ENCODE results near the gene STEAP1B.

- TF ChIP-seq CTCF (IDR thresholded peaks at IDR 0.05; ENCODE audit: insufficient read depth, low read length, poor library complexity, severe bottlenecking) = no peak
- no peak for TF ChIP-seq EZH2phosphoT487 (conservative IDR thresholded peaks at IDR 0.05; ENCODE audit: low read length)
Measured at GRCh38 chr7:22476824-22477223, 23.2 kb downstream of the STEAP1B start.

Measured in SU-DHL-6 (cell line).